HEK293 (cell line): Measurements from ENCODE around the gene TRIM49C.
"Not testable (repeated sequence)": the region's sequence is repeated elsewhere in the genome, so short reads cannot be mapped to it uniquely, and the experiment has no call there.

Source experiments
- REPIN1 ChIP-seq: fragments of 450-650 bp; formaldehyde crosslinking; IDR thresholded peaks from 2 replicates; pipeline ENCODE4 v1.5.1; 2017; ENCODE audit warnings: missing biosample characterization, missing genetic modification characterization, low read depth
- ZNF132 ChIP-seq: fragments of 450-650 bp; formaldehyde crosslinking; IDR thresholded peaks from 2 replicates; pipeline ENCODE4 v1.5.1; 2017; ENCODE audit warnings: missing biosample characterization, missing genetic modification characterization, borderline replicate concordance
- ZNF23 ChIP-seq: fragments of 450-650 bp; formaldehyde crosslinking; IDR thresholded peaks from 2 replicates; pipeline ENCODE4 v1.5.1; 2016; ENCODE audit warnings: missing biosample characterization, missing genetic modification characterization, borderline replicate concordance
- ZNF274 ChIP-seq, 2 experiments: fragments of 200-500 bp in 1 of 2; fragments of 450-650 bp in 1 of 2; sonication (Bioruptor generic) in 1 of 2; formaldehyde crosslinking in 1 of 2; IDR thresholded peaks; 2 replicates each; pipeline versions ENCODE4 v1.5.1 to v1.6.1; 2014 to 2016; ENCODE audit warnings: borderline replicate concordance in 1 of 2, inconsistent platforms in 1 of 2, low read length in 1 of 2, missing biosample characterization in 1 of 2, missing genetic modification characterization in 1 of 2
- ZNF629 ChIP-seq: fragments of 450-650 bp; formaldehyde crosslinking; IDR thresholded peaks from 2 replicates; pipeline ENCODE4 v1.5.1; 2017; ENCODE audit warnings: missing biosample characterization, missing genetic modification characterization
- ZNF792 ChIP-seq: fragments of 450-650 bp; formaldehyde crosslinking; IDR thresholded peaks from 2 replicates; pipeline ENCODE4 v1.5.1; 2016; ENCODE audit warnings: missing biosample characterization, missing genetic modification characterization
- TF ChIP-seq, protein P1 (sequence below): fragments of 450-650 bp; formaldehyde crosslinking; IDR thresholded peaks from 2 replicates; pipeline ENCODE4 v1.5.1; 2016; ENCODE audit warnings: missing biosample characterization, missing genetic modification characterization, borderline replicate concordance
- TF ChIP-seq, protein P2 (sequence below): fragments of 450-650 bp; formaldehyde crosslinking; IDR thresholded peaks from 2 replicates; pipeline ENCODE4 v1.5.1; 2016; ENCODE audit warnings: missing biosample characterization, missing genetic modification characterization
- TF ChIP-seq, protein P3 (sequence below): sonication (generic); formaldehyde crosslinking; IDR thresholded peaks from 2 replicates; pipeline ENCODE4 v1.8.1; 2022; ENCODE audit warnings: mild to moderate bottlenecking, moderate library complexity, missing genetic modification reagents

DNA sequence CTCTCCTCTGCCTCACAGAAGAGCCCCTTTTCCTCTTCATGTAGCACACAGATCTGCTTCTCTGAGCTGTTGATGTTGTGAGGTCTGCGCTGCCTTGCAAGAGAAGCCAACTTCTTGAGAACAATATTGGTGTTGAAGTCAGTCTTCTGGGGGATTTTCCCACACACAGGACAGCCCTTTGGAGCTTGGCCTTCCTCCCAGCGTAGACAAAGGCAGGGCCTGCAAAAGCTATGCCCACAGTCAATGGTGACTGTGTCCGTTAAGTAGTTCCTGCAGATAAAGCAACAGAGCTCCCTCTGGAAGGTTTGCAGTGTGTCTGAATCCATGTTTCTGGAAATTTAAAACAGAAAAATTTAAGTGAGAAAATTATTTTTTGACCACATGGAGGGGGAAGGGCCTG is 6.7 kb upstream of the TRIM49C start:
- TF ChIP-seq ZNF274 (IDR thresholded peaks at IDR 0.05; ENCODE audit: low read length); ZNF274 (tag by site-specific recombination; IDR thresholded peaks at IDR 0.05; ENCODE audit: borderline replicate concordance); ZNF792; ZNF23; ZNF629; REPIN1 (tag by site-specific recombination); ZNF132 (tag by site-specific recombination): not testable (repeated sequence)
- TF ChIP-seq, protein P1, sequence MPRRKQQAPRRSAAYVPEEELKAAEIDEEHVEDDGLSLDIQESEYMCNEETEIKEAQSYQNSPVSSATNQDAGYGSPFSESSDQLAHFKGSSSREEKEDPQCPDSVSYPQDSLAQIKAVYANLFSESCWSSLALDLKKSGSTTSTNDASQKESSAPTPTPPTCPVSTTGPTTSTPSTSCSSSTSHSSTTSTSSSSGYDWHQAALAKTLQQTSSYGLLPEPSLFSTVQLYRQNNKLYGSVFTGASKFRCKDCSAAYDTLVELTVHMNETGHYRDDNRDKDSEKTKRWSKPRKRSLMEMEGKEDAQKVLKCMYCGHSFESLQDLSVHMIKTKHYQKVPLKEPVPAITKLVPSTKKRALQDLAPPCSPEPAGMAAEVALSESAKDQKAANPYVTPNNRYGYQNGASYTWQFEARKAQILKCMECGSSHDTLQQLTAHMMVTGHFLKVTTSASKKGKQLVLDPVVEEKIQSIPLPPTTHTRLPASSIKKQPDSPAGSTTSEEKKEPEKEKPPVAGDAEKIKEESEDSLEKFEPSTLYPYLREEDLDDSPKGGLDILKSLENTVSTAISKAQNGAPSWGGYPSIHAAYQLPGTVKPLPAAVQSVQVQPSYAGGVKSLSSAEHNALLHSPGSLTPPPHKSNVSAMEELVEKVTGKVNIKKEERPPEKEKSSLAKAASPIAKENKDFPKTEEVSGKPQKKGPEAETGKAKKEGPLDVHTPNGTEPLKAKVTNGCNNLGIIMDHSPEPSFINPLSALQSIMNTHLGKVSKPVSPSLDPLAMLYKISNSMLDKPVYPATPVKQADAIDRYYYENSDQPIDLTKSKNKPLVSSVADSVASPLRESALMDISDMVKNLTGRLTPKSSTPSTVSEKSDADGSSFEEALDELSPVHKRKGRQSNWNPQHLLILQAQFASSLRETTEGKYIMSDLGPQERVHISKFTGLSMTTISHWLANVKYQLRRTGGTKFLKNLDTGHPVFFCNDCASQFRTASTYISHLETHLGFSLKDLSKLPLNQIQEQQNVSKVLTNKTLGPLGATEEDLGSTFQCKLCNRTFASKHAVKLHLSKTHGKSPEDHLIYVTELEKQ (tag by site-specific recombination): not testable (repeated sequence)
- TF ChIP-seq, protein P2, sequence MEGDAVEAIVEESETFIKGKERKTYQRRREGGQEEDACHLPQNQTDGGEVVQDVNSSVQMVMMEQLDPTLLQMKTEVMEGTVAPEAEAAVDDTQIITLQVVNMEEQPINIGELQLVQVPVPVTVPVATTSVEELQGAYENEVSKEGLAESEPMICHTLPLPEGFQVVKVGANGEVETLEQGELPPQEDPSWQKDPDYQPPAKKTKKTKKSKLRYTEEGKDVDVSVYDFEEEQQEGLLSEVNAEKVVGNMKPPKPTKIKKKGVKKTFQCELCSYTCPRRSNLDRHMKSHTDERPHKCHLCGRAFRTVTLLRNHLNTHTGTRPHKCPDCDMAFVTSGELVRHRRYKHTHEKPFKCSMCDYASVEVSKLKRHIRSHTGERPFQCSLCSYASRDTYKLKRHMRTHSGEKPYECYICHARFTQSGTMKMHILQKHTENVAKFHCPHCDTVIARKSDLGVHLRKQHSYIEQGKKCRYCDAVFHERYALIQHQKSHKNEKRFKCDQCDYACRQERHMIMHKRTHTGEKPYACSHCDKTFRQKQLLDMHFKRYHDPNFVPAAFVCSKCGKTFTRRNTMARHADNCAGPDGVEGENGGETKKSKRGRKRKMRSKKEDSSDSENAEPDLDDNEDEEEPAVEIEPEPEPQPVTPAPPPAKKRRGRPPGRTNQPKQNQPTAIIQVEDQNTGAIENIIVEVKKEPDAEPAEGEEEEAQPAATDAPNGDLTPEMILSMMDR (tag by site-specific recombination): not testable (repeated sequence)
- TF ChIP-seq, protein P3, sequence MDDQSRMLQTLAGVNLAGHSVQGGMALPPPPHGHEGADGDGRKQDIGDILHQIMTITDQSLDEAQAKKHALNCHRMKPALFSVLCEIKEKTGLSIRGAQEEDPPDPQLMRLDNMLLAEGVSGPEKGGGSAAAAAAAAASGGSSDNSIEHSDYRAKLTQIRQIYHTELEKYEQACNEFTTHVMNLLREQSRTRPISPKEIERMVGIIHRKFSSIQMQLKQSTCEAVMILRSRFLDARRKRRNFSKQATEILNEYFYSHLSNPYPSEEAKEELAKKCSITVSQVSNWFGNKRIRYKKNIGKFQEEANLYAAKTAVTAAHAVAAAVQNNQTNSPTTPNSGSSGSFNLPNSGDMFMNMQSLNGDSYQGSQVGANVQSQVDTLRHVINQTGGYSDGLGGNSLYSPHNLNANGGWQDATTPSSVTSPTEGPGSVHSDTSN (CRISPR knock-in tag): not testable (repeated sequence)
